WTC11 (cell line): Measurements from ENCODE around the gene ATL3. TPM values are rescaled to one million over a fixed set of nuclear protein-coding genes. Genes with fewer than 3 reads are reported as not detected.
A peak's percentile ranks its signal among the peaks of the same experiment; 100 is the strongest.

Experiments used
- ATAC-seq: fragments of 200-7000 bp; cut with Tn5 transposase; 2 replicates; pipeline ENCODE4 v1.10.0; 2021; ENCODE audit warnings: mild to moderate bottlenecking, moderate library complexity
- CTCF ChIA-PET: fragments of 300-600 bp; sonication (Branson Sonifier 250); formaldehyde crosslinking; loops from one replicate; lab custom pipeline; 2021; ENCODE audit warnings: antibody characterized with exemption; lab: Charles Lee
- POLR2A ChIA-PET: fragments of 350-600 bp; sonication (Branson Sonifier 250); formaldehyde crosslinking; loops from one replicate; lab custom pipeline; 2021; ENCODE audit warnings: antibody characterized with exemption; lab: Charles Lee
- DNase-seq: peaks from one replicate; pipeline ENCODE4 v3.0.0; 2021; ENCODE audit warnings: low spot score
- H3K27ac Mint-ChIP-seq: 2 replicates; pipeline ENCODE4 v1.8.0; 2021; ENCODE audit warnings: mixed read lengths
- H3K27me3 Mint-ChIP-seq: 2 replicates; pipeline ENCODE4 v1.8.0; 2021; ENCODE audit warnings: low read depth, mild to moderate bottlenecking, moderate library complexity, mixed read lengths
- H3K36me3 Mint-ChIP-seq: 2 replicates; pipeline ENCODE4 v1.8.0; 2021; ENCODE audit warnings: mixed read lengths
- H3K4me1 Mint-ChIP-seq: 2 replicates; pipeline ENCODE4 v1.8.0; 2022; ENCODE audit warnings: mixed read lengths
- H3K4me3 Mint-ChIP-seq: 2 replicates; pipeline ENCODE4 v1.8.0; 2021; ENCODE audit warnings: mild to moderate bottlenecking, moderate library complexity, mixed read lengths
- H3K9me3 Mint-ChIP-seq: 2 replicates; pipeline ENCODE4 v1.8.0; 2021; ENCODE audit warnings: mixed read lengths
- CREB1 ChIP-seq: sonication (generic); formaldehyde crosslinking; IDR thresholded peaks from 2 replicates; pipeline ENCODE4 v1.8.0; 2023; ENCODE audit warnings: mild to moderate bottlenecking, missing genetic modification reagents
- ELF4 ChIP-seq: sonication (generic); formaldehyde crosslinking; IDR thresholded peaks from 2 replicates; pipeline ENCODE4 v1.8.1; 2022; ENCODE audit warnings: low read depth, mild to moderate bottlenecking, moderate library complexity, missing genetic modification reagents
- FOXJ3 ChIP-seq: sonication (generic); formaldehyde crosslinking; IDR thresholded peaks from 2 replicates; pipeline ENCODE4 v1.9.0; 2021; ENCODE audit warnings: missing genetic modification reagents, mild to moderate bottlenecking, borderline replicate concordance
- FOXK1 ChIP-seq: sonication (generic); formaldehyde crosslinking; IDR thresholded peaks from 2 replicates; pipeline ENCODE4 v1.8.0; 2022; ENCODE audit warnings: mild to moderate bottlenecking, moderate library complexity, missing genetic modification reagents
- GRHL2 ChIP-seq: fragments of 250-450 bp; sonication (Bioruptor Pico); IDR thresholded peaks from 2 replicates; pipeline ENCODE4 v1.8.0; 2022; ENCODE audit warnings: mild to moderate bottlenecking, moderate library complexity; ENCODE audit not compliant: insufficient replicate concordance, severe bottlenecking
- MXD4 ChIP-seq: fragments of 250-450 bp; sonication (Bioruptor Pico); IDR thresholded peaks from 2 replicates; pipeline ENCODE4 v1.8.0; 2021; ENCODE audit warnings: mild to moderate bottlenecking, moderate library complexity, borderline replicate concordance
- NR2C2 ChIP-seq: sonication (generic); formaldehyde crosslinking; IDR thresholded peaks from 2 replicates; pipeline ENCODE4 v1.8.0; 2022; ENCODE audit warnings: mild to moderate bottlenecking, missing genetic modification reagents
- PRRX2 ChIP-seq: fragments of 250-450 bp; sonication (Bioruptor Pico); IDR thresholded peaks from 2 replicates; pipeline ENCODE4 v1.8.0; 2021; ENCODE audit warnings: mild to moderate bottlenecking
- ZNF396 ChIP-seq: fragments of 250-450 bp; sonication (Bioruptor Pico); IDR thresholded peaks from 2 replicates; pipeline ENCODE4 v1.8.0; 2021; ENCODE audit warnings: mild to moderate bottlenecking, moderate library complexity, borderline replicate concordance
- total RNA-seq: library from RNA; stranded (reverse); gene quantifications from 3 replicates; pipeline ENCODE4 v1.2.3, GENCODE V29; 2021
- TF ChIP-seq, protein P1 (sequence below): sonication (generic); formaldehyde crosslinking; IDR thresholded peaks from 2 replicates; pipeline ENCODE4 v1.8.1; 2022; ENCODE audit warnings: mild to moderate bottlenecking, moderate library complexity, missing genetic modification reagents
- TF ChIP-seq, protein P2 (sequence below): sonication (generic); formaldehyde crosslinking; IDR thresholded peaks from 2 replicates; pipeline ENCODE4 v1.8.0; 2023; ENCODE audit warnings: mild to moderate bottlenecking, missing genetic modification reagents
- TF ChIP-seq, protein P3 (sequence below): fragments of 250-450 bp; sonication (Bioruptor Pico); IDR thresholded peaks from 2 replicates; pipeline ENCODE4 v1.9.0; 2021; ENCODE audit warnings: mild to moderate bottlenecking
- TF ChIP-seq, protein P4 (sequence below): sonication (generic); formaldehyde crosslinking; IDR thresholded peaks from 2 replicates; pipeline ENCODE4 v1.8.1; 2022; ENCODE audit warnings: low read depth, missing genetic modification reagents, borderline replicate concordance
- TF ChIP-seq, protein P5 (sequence below): sonication (generic); formaldehyde crosslinking; IDR thresholded peaks from 2 replicates; pipeline ENCODE4 v1.8.1; 2023; ENCODE audit warnings: mild to moderate bottlenecking, missing genetic modification reagents, borderline replicate concordance
- TF ChIP-seq, protein P6 (sequence below): sonication (generic); formaldehyde crosslinking; conservative IDR thresholded peaks from 2 replicates; pipeline ENCODE4 v1.8.1; 2023; ENCODE audit warnings: mild to moderate bottlenecking, low read depth, missing genetic modification reagents, moderate library complexity
- TF ChIP-seq, protein P7 (sequence below): fragments of 250-450 bp; sonication (Bioruptor Pico); IDR thresholded peaks from 2 replicates; pipeline ENCODE4 v1.9.0; 2021; ENCODE audit warnings: mild to moderate bottlenecking, borderline replicate concordance
- TF ChIP-seq, protein P8 (sequence below): sonication (generic); formaldehyde crosslinking; IDR thresholded peaks from 2 replicates; pipeline ENCODE4 v1.8.1; 2023; ENCODE audit warnings: mild to moderate bottlenecking, missing genetic modification reagents

The ATL3 gene
- total RNA-seq, 1 experiment from 2014 or later = 32.1 TPM

DNA sequence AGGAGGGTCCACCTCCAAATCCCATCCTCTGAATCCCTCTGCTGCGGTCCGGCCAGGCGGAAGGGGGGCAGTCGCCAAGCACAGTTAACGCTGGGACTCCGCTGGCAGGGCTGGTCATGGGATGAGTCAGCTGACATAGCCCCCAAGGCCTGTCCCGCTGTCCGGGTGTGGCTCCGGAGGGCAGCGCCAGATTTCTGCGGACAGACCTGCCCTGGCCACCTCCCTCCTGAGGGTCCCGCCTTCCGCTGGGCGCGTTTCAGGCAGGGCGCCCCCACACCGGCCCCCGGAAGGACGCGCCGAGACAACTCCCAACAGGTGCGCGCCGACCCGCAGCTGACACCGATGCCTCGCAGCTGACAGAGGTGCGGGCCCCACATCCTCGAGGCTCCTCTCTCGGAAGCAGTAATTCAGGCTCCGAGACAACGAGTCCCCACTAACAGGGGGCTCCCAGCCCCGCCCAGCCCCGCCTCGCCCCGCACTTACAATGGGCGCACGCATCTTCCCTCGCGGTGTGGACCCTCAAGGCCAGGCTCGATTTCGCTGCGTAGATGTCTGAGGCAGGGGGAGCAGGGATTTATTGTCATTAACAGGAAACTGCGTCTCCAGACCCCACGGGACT is 57.5 kb downstream of the ATL3 start (continued):
- TF ChIP-seq, protein P1, sequence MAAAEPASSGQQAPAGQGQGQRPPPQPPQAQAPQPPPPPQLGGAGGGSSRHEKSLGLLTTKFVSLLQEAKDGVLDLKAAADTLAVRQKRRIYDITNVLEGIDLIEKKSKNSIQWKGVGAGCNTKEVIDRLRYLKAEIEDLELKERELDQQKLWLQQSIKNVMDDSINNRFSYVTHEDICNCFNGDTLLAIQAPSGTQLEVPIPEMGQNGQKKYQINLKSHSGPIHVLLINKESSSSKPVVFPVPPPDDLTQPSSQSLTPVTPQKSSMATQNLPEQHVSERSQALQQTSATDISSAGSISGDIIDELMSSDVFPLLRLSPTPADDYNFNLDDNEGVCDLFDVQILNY (CRISPR knock-in tag) = no peak
- TF ChIP-seq, protein P2, sequence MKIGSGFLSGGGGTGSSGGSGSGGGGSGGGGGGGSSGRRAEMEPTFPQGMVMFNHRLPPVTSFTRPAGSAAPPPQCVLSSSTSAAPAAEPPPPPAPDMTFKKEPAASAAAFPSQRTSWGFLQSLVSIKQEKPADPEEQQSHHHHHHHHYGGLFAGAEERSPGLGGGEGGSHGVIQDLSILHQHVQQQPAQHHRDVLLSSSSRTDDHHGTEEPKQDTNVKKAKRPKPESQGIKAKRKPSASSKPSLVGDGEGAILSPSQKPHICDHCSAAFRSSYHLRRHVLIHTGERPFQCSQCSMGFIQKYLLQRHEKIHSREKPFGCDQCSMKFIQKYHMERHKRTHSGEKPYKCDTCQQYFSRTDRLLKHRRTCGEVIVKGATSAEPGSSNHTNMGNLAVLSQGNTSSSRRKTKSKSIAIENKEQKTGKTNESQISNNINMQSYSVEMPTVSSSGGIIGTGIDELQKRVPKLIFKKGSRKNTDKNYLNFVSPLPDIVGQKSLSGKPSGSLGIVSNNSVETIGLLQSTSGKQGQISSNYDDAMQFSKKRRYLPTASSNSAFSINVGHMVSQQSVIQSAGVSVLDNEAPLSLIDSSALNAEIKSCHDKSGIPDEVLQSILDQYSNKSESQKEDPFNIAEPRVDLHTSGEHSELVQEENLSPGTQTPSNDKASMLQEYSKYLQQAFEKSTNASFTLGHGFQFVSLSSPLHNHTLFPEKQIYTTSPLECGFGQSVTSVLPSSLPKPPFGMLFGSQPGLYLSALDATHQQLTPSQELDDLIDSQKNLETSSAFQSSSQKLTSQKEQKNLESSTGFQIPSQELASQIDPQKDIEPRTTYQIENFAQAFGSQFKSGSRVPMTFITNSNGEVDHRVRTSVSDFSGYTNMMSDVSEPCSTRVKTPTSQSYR (CRISPR knock-in tag) = no peak; the same call in 1 of the 2 replicates
- TF ChIP-seq, protein P3, sequence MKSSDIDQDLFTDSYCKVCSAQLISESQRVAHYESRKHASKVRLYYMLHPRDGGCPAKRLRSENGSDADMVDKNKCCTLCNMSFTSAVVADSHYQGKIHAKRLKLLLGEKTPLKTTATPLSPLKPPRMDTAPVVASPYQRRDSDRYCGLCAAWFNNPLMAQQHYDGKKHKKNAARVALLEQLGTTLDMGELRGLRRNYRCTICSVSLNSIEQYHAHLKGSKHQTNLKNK = no peak
- TF ChIP-seq, protein P4, sequence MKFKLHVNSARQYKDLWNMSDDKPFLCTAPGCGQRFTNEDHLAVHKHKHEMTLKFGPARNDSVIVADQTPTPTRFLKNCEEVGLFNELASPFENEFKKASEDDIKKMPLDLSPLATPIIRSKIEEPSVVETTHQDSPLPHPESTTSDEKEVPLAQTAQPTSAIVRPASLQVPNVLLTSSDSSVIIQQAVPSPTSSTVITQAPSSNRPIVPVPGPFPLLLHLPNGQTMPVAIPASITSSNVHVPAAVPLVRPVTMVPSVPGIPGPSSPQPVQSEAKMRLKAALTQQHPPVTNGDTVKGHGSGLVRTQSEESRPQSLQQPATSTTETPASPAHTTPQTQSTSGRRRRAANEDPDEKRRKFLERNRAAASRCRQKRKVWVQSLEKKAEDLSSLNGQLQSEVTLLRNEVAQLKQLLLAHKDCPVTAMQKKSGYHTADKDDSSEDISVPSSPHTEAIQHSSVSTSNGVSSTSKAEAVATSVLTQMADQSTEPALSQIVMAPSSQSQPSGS (CRISPR knock-in tag) = no peak
- TF ChIP-seq GRHL2 (CRISPR knock-in tag) (no peak), FOXK1 (CRISPR knock-in tag) (no peak), CREB1 (CRISPR knock-in tag) (no peak), PRRX2 (CRISPR knock-in tag) (no peak), MXD4 (CRISPR knock-in tag) (no peak), ZNF396 (CRISPR knock-in tag) (no peak), NR2C2 (CRISPR knock-in tag) (no peak)
- TF ChIP-seq, protein P5, sequence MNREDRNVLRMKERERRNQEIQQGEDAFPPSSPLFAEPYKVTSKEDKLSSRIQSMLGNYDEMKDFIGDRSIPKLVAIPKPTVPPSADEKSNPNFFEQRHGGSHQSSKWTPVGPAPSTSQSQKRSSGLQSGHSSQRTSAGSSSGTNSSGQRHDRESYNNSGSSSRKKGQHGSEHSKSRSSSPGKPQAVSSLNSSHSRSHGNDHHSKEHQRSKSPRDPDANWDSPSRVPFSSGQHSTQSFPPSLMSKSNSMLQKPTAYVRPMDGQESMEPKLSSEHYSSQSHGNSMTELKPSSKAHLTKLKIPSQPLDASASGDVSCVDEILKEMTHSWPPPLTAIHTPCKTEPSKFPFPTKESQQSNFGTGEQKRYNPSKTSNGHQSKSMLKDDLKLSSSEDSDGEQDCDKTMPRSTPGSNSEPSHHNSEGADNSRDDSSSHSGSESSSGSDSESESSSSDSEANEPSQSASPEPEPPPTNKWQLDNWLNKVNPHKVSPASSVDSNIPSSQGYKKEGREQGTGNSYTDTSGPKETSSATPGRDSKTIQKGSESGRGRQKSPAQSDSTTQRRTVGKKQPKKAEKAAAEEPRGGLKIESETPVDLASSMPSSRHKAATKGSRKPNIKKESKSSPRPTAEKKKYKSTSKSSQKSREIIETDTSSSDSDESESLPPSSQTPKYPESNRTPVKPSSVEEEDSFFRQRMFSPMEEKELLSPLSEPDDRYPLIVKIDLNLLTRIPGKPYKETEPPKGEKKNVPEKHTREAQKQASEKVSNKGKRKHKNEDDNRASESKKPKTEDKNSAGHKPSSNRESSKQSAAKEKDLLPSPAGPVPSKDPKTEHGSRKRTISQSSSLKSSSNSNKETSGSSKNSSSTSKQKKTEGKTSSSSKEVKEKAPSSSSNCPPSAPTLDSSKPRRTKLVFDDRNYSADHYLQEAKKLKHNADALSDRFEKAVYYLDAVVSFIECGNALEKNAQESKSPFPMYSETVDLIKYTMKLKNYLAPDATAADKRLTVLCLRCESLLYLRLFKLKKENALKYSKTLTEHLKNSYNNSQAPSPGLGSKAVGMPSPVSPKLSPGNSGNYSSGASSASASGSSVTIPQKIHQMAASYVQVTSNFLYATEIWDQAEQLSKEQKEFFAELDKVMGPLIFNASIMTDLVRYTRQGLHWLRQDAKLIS (CRISPR knock-in tag) = no peak

DNA sequence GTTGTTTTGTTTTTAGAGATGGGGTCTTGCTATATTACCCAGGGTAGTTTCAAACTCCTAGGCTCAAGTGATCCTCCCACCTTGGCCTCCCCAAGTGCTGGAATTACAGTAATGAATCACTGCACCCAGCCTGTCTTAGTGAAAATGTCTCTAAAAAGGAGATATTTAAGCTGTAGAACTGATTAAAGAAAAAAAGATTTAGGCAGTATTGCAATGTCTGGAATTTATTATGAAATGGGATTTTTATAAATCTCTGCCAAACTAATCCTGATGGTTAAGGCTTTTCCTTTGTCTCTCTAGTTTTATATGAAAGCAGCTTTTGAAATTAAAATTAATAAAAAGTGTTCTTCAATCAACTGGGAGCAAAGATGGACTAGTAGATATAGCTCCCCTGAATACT is 59.0 kb downstream of the ATL3 start:
- Mint-ChIP-seq H3K4me1 (peaks cover 54% of the 10 kb centered on the region), H3K27me3 (peaks cover 33% of the 10 kb centered on the region), H3K27ac (no peak overlapping the region), H3K4me3 (peak overlapping the region; percentile 78), H3K9me3 (no peaks in the 10 kb centered on the region), H3K36me3 (peaks cover 8% of the 10 kb centered on the region)
- ChIA-PET POLR2A (no interaction called here), CTCF (no interaction called here)
- ATAC-seq (no peak), DNase-seq (no peak)
- TF ChIP-seq FOXJ3 (CRISPR knock-in tag) (no peak), ELF4 (CRISPR knock-in tag) (no peak)
- TF ChIP-seq, protein P6, sequence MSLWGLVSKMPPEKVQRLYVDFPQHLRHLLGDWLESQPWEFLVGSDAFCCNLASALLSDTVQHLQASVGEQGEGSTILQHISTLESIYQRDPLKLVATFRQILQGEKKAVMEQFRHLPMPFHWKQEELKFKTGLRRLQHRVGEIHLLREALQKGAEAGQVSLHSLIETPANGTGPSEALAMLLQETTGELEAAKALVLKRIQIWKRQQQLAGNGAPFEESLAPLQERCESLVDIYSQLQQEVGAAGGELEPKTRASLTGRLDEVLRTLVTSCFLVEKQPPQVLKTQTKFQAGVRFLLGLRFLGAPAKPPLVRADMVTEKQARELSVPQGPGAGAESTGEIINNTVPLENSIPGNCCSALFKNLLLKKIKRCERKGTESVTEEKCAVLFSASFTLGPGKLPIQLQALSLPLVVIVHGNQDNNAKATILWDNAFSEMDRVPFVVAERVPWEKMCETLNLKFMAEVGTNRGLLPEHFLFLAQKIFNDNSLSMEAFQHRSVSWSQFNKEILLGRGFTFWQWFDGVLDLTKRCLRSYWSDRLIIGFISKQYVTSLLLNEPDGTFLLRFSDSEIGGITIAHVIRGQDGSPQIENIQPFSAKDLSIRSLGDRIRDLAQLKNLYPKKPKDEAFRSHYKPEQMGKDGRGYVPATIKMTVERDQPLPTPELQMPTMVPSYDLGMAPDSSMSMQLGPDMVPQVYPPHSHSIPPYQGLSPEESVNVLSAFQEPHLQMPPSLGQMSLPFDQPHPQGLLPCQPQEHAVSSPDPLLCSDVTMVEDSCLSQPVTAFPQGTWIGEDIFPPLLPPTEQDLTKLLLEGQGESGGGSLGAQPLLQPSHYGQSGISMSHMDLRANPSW = no peak
- TF ChIP-seq, protein P7, sequence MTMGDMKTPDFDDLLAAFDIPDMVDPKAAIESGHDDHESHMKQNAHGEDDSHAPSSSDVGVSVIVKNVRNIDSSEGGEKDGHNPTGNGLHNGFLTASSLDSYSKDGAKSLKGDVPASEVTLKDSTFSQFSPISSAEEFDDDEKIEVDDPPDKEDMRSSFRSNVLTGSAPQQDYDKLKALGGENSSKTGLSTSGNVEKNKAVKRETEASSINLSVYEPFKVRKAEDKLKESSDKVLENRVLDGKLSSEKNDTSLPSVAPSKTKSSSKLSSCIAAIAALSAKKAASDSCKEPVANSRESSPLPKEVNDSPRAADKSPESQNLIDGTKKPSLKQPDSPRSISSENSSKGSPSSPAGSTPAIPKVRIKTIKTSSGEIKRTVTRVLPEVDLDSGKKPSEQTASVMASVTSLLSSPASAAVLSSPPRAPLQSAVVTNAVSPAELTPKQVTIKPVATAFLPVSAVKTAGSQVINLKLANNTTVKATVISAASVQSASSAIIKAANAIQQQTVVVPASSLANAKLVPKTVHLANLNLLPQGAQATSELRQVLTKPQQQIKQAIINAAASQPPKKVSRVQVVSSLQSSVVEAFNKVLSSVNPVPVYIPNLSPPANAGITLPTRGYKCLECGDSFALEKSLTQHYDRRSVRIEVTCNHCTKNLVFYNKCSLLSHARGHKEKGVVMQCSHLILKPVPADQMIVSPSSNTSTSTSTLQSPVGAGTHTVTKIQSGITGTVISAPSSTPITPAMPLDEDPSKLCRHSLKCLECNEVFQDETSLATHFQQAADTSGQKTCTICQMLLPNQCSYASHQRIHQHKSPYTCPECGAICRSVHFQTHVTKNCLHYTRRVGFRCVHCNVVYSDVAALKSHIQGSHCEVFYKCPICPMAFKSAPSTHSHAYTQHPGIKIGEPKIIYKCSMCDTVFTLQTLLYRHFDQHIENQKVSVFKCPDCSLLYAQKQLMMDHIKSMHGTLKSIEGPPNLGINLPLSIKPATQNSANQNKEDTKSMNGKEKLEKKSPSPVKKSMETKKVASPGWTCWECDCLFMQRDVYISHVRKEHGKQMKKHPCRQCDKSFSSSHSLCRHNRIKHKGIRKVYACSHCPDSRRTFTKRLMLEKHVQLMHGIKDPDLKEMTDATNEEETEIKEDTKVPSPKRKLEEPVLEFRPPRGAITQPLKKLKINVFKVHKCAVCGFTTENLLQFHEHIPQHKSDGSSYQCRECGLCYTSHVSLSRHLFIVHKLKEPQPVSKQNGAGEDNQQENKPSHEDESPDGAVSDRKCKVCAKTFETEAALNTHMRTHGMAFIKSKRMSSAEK (CRISPR knock-in tag) = no peak
- TF ChIP-seq, protein P8, sequence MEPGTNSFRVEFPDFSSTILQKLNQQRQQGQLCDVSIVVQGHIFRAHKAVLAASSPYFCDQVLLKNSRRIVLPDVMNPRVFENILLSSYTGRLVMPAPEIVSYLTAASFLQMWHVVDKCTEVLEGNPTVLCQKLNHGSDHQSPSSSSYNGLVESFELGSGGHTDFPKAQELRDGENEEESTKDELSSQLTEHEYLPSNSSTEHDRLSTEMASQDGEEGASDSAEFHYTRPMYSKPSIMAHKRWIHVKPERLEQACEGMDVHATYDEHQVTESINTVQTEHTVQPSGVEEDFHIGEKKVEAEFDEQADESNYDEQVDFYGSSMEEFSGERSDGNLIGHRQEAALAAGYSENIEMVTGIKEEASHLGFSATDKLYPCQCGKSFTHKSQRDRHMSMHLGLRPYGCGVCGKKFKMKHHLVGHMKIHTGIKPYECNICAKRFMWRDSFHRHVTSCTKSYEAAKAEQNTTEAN (CRISPR knock-in tag) = no peak
